Liver (tissue), 3 donors: ENCODE measurements around the gene KRTAP4-7.

Source experiments
- EGR1 ChIP-seq, 2 donors: IDR thresholded peaks; 2 replicates each; pipeline ENCODE4 v1.6.1; 2016 to 2018; ENCODE audit warnings: antibody characterized with exemption in 2 of 2, low read depth in 2 of 2
- GABPA ChIP-seq, 2 donors: IDR thresholded peaks in 1 of 2; conservative IDR thresholded peaks in 1 of 2; 2 replicates each; pipeline ENCODE4 v1.6.1; 2016; ENCODE audit warnings: antibody characterized with exemption in 2 of 2, mild to moderate bottlenecking in 1 of 2, moderate library complexity in 1 of 2
- SP1 ChIP-seq: IDR thresholded peaks from 2 replicates; pipeline ENCODE4 v1.6.1; 2018; ENCODE audit warnings: antibody characterized with exemption, mild to moderate bottlenecking
- TAF1 ChIP-seq: conservative IDR thresholded peaks from 2 replicates; pipeline ENCODE4 v1.6.1; 2016; ENCODE audit warnings: antibody characterized with exemption, mild to moderate bottlenecking
- YY1 ChIP-seq: IDR thresholded peaks from 2 replicates; pipeline ENCODE4 v1.6.1; 2016; ENCODE audit warnings: antibody characterized with exemption, mild to moderate bottlenecking
- TF ChIP-seq, protein P1 (sequence below): fragments of 150-350 bp; IDR thresholded peaks from 2 replicates; pipeline ENCODE4 v1.5.1; 2017; ENCODE audit warnings: improper control_type of control experiment, low read depth, low read length; ENCODE audit not compliant: missing input control
- donor health status: healthy.
- donor health status: healthy.

DNA sequence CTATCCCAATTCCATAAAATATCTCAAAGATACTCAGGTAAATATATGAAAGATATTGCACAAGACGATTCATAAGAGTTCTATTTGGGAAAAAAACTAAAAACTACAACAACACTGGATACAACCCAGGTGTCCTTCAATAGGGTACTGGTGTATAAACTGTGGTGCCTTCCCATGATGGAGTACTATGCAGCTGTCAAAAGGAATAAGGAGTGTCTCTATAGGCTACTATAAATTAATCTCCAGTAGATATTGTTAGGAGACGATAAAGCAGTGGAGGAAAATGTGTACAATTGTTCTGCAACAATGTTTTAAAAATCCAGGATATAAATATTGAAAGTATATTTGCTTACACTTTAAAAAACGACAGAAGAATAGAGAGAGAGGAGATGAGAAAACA, 42.5 kb downstream of the KRTAP4-7 start:
- TF ChIP-seq, protein P1, sequence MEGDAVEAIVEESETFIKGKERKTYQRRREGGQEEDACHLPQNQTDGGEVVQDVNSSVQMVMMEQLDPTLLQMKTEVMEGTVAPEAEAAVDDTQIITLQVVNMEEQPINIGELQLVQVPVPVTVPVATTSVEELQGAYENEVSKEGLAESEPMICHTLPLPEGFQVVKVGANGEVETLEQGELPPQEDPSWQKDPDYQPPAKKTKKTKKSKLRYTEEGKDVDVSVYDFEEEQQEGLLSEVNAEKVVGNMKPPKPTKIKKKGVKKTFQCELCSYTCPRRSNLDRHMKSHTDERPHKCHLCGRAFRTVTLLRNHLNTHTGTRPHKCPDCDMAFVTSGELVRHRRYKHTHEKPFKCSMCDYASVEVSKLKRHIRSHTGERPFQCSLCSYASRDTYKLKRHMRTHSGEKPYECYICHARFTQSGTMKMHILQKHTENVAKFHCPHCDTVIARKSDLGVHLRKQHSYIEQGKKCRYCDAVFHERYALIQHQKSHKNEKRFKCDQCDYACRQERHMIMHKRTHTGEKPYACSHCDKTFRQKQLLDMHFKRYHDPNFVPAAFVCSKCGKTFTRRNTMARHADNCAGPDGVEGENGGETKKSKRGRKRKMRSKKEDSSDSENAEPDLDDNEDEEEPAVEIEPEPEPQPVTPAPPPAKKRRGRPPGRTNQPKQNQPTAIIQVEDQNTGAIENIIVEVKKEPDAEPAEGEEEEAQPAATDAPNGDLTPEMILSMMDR: no peak
- TF ChIP-seq TAF1: no peak
- no peak for TF ChIP-seq GABPA (IDR thresholded peaks at IDR 0.05 in 1 of 2, conservative IDR thresholded peaks at IDR 0.05 in 1 of 2)
- TF ChIP-seq YY1: no peak
- TF ChIP-seq EGR1 (IDR thresholded peaks at IDR 0.05; ENCODE audit: low read depth in 2 of 2): no peak
- TF ChIP-seq SP1: no peak
